ENCODE measurements around the gene KCNQ1OT1.

The KCNQ1OT1 gene

GRCh38 chr11:2719831-2720590, 20.2 kb upstream of the KCNQ1OT1 start:
- DNase-seq: no peak

GRCh38 chr11:2718817-2719438, 19.1 kb upstream of the KCNQ1OT1 start:
- DNase-seq: no peak

- no peak for DNase-seq
Observed at GRCh38 chr11:2717561-2718325, 17.9 kb upstream of the KCNQ1OT1 start.

GRCh38 chr11:2716376-2717095, 16.7 kb upstream of the KCNQ1OT1 start:
- no peak for DNase-seq

- no peak for DNase-seq
Observed at GRCh38 chr11:2715716-2716350, 16.0 kb upstream of the KCNQ1OT1 start.

- DNase-seq: no peak
Observed at GRCh38 chr11:2714871-2715270, 15.1 kb upstream of the KCNQ1OT1 start.

GRCh38 chr11:2714463-2714800, 14.6 kb upstream of the KCNQ1OT1 start:
- DNase-seq: no peak

GRCh38 chr11:2713661-2714462, 14.1 kb upstream of the KCNQ1OT1 start:
- no peak for DNase-seq

- no peak for DNase-seq
Observed at GRCh38 chr11:2713094-2713493, 13.3 kb upstream of the KCNQ1OT1 start.

GRCh38 chr11:2711161-2711560, 11.4 kb upstream of the KCNQ1OT1 start:
- DNase-seq: no peak

GRCh38 chr11:2709429-2709828, 9.6 kb upstream of the KCNQ1OT1 start:
- no peak for DNase-seq

- no peak for DNase-seq
Observed at GRCh38 chr11:2708757-2709281, 9.0 kb upstream of the KCNQ1OT1 start.

- DNase-seq: no peak
Observed at GRCh38 chr11:2708151-2708581, 8.4 kb upstream of the KCNQ1OT1 start.

GRCh38 chr11:2707736-2708135, 7.9 kb upstream of the KCNQ1OT1 start:
- no peak for DNase-seq

GRCh38 chr11:2706321-2706720, 6.5 kb upstream of the KCNQ1OT1 start:
- no peak for DNase-seq

GRCh38 chr11:2704896-2705606, 5.3 kb upstream of the KCNQ1OT1 start:
- DNase-seq: no peak

GRCh38 chr11:2704356-2704755, 4.6 kb upstream of the KCNQ1OT1 start:
- DNase-seq: no peak

- DNase-seq: no peak
Observed at GRCh38 chr11:2703363-2704141, 3.8 kb upstream of the KCNQ1OT1 start.

- no peak for DNase-seq
Observed at GRCh38 chr11:2702771-2703362, 3.1 kb upstream of the KCNQ1OT1 start.

Data from NCI-H2107 (cell line).